DOHH2 (cell line): ENCODE results near the gene SNCB.

Experiments used
- CTCF ChIP-seq: fragments of 200-600 bp; sonication (generic); IDR thresholded peaks from one replicate; pipeline ENCODE4 v1.5.1; 2014; ENCODE audit warnings: antibody characterized with exemption, mild to moderate bottlenecking, low read depth, low read length; ENCODE audit not compliant: poor library complexity, severe bottlenecking
- EZH2phosphoT487 ChIP-seq: fragments of 200-600 bp; sonication (generic); IDR thresholded peaks from 2 replicates; pipeline ENCODE4 v1.6.1; 2017; ENCODE audit warnings: borderline replicate concordance, mild to moderate bottlenecking, antibody characterized with exemption, low read length, moderate library complexity, mixed read lengths

GRCh38 chr5:176611435-176611834 lies 18.9 kb downstream of the SNCB start:
- no peak for TF ChIP-seq CTCF
- no peak for TF ChIP-seq EZH2phosphoT487
